Upper lobe of left lung (tissue), 4 donors: Measurements from ENCODE around the gene TREH.
A peak's percentile ranks its signal among the peaks of the same experiment; 100 is the strongest.

ENCODE experiments used
- CTCF ChIP-seq, 6 experiments: fragments of 450-650 bp in 4 of 6; fragments of 200-600 bp in 2 of 6; sonication (generic) in 2 of 6; IDR thresholded peaks; one replicate each; pipeline ENCODE4 v1.5.1; 2016 to 2019; ENCODE audit warnings: antibody characterized with exemption in 6 of 6
- EP300 ChIP-seq, 4 donors: sonication (generic); formaldehyde crosslinking; IDR thresholded peaks; one replicate each; pipeline ENCODE4 v1.5.1; 2017; ENCODE audit warnings: antibody characterized with exemption in 4 of 4, control low read depth in 2 of 4
- POLR2A ChIP-seq, 4 donors: fragments of 450-650 bp; IDR thresholded peaks; one replicate each; pipeline ENCODE4 v1.5.1; 2016 to 2017; ENCODE audit warnings: antibody characterized with exemption in 4 of 4, mild to moderate bottlenecking in 2 of 4
- POLR2AphosphoS5 ChIP-seq, 2 donors: sonication (generic); formaldehyde crosslinking; IDR thresholded peaks; one replicate each; pipeline ENCODE4 v1.5.1; 2017; ENCODE audit warnings: antibody characterized with exemption in 2 of 2

- TF ChIP-seq CTCF (IDR thresholded peaks at IDR 0.05) (peak in 1 of 6 experiments; percentile 20), POLR2A (IDR thresholded peaks at IDR 0.05) (no peak), EP300 (IDR thresholded peaks at IDR 0.05) (no peak), POLR2AphosphoS5 (IDR thresholded peaks at IDR 0.05) (no peak)
Observed at GRCh38 chr11:118658429-118659313, 20.8 kb downstream of the TREH start.
